ENCODE measurements around the gene DRD5.
"Not testable (repeated sequence)": the region's sequence is repeated elsewhere in the genome, so short reads cannot be mapped to it uniquely, and the experiment has no call there.

DRD5 gene

GRCh38 chr4:9781343-9782135, at the start of gene DRD5:
TSS of gene DRD5 (plus strand) at chr4:9781634. CDS start at chr4:9782030, 396 bp downstream.
- DNase-seq (ENCODE audit: low spot score) = no peak

- DNase-seq (ENCODE audit: low spot score) = not testable (repeated sequence)
Measured at GRCh38 chr4:9732256-9732655, 49.2 kb upstream of the DRD5 start.

GRCh38 chr4:9735515-9735914, 45.9 kb upstream of the DRD5 start:
- DNase-seq (ENCODE audit: low spot score) = no peak

- DNase-seq (ENCODE audit: low spot score) = not testable (repeated sequence)
Measured at GRCh38 chr4:9737280-9737679, 44.2 kb upstream of the DRD5 start.

GRCh38 chr4:9743789-9744188, 37.6 kb upstream of the DRD5 start:
- DNase-seq (ENCODE audit: low spot score) = not testable (repeated sequence)

GRCh38 chr4:9745782-9746181, 35.7 kb upstream of the DRD5 start:
- no peak for DNase-seq (ENCODE audit: low spot score)

GRCh38 chr4:9758641-9759317, 22.7 kb upstream of the DRD5 start:
- no peak for DNase-seq (ENCODE audit: low spot score)

GRCh38 chr4:9762823-9763475, 18.5 kb upstream of the DRD5 start:
- DNase-seq (ENCODE audit: low spot score) = peak; percentile 74

- DNase-seq (ENCODE audit: low spot score) = no peak
Measured at GRCh38 chr4:9764155-9764696, 17.2 kb upstream of the DRD5 start.

- peak; percentile 3 for DNase-seq (ENCODE audit: low spot score)
Measured at GRCh38 chr4:9765091-9765490, 16.3 kb upstream of the DRD5 start.

GRCh38 chr4:9769321-9769720, 12.1 kb upstream of the DRD5 start:
- no peak for DNase-seq (ENCODE audit: low spot score)

- no peak for DNase-seq (ENCODE audit: low spot score)
Measured at GRCh38 chr4:9771034-9771433, 10.4 kb upstream of the DRD5 start.

- DNase-seq (ENCODE audit: low spot score) = no peak
Measured at GRCh38 chr4:9773471-9773870, 8.0 kb upstream of the DRD5 start.

- DNase-seq (ENCODE audit: low spot score) = no peak
Measured at GRCh38 chr4:9782136-9782436, 652 bp downstream of the DRD5 start.

- not testable (repeated sequence) for DNase-seq (ENCODE audit: low spot score)
Measured at GRCh38 chr4:9785891-9786290, 4.5 kb downstream of the DRD5 start.

- no peak for DNase-seq (ENCODE audit: low spot score)
Measured at GRCh38 chr4:9792381-9792780, 10.9 kb downstream of the DRD5 start.

- DNase-seq (ENCODE audit: low spot score) = not testable (repeated sequence)
Measured at GRCh38 chr4:9796641-9797040, 15.2 kb downstream of the DRD5 start.

- DNase-seq (ENCODE audit: low spot score) = no peak
Measured at GRCh38 chr4:9800848-9801247, 19.4 kb downstream of the DRD5 start.

- DNase-seq (ENCODE audit: low spot score) = no peak
Measured at GRCh38 chr4:9804918-9805317, 23.5 kb downstream of the DRD5 start.

GRCh38 chr4:9808077-9808476, 26.6 kb downstream of the DRD5 start:
- DNase-seq (ENCODE audit: low spot score) = no peak

- DNase-seq (ENCODE audit: low spot score) = no peak
Measured at GRCh38 chr4:9811806-9812205, 30.4 kb downstream of the DRD5 start.

- DNase-seq (ENCODE audit: low spot score) = no peak
Measured at GRCh38 chr4:9812501-9813340, 31.3 kb downstream of the DRD5 start.

All from AG08395 (cell line).